Trophoblast cell (in vitro differentiated cells and primary cell): ENCODE results near the gene KRT26.
"Not testable (repeated sequence)": the region's sequence is repeated elsewhere in the genome, so short reads cannot be mapped to it uniquely, and the experiment has no call there.

Experiments used
- DNase-seq, 2 donors: peaks; one replicate each; pipeline ENCODE4 v3.0.0-alpha.2; 2016
- H2AFZ ChIP-seq: 2 replicates; pipeline ENCODE4 v1.6.1; 2013; ENCODE audit warnings: low read length, moderate library complexity, mild to moderate bottlenecking; ENCODE audit not compliant: insufficient read depth, poor library complexity
- H2AK5ac ChIP-seq: 2 replicates; pipeline ENCODE4 v1.6.1; 2013; ENCODE audit warnings: mild to moderate bottlenecking, low read length
- H2BK120ac ChIP-seq: 2 replicates; pipeline ENCODE4 v1.6.1; 2013; ENCODE audit warnings: low read length, mild to moderate bottlenecking, moderate library complexity; ENCODE audit not compliant: insufficient read depth, poor library complexity
- H2BK12ac ChIP-seq: 2 replicates; pipeline ENCODE4 v1.6.1; 2013; ENCODE audit warnings: mild to moderate bottlenecking, low read length, moderate library complexity
- H2BK5ac ChIP-seq: 2 replicates; pipeline ENCODE4 v1.6.1; 2013; ENCODE audit warnings: low read length, low read depth, moderate library complexity, mild to moderate bottlenecking; ENCODE audit not compliant: poor library complexity
- H3K14ac ChIP-seq: 2 replicates; pipeline ENCODE4 v1.6.1; 2013; ENCODE audit warnings: mild to moderate bottlenecking, low read length
- H3K18ac ChIP-seq: 2 replicates; pipeline ENCODE4 v1.6.1; 2013; ENCODE audit warnings: mild to moderate bottlenecking, low read length
- H3K23ac ChIP-seq: 2 replicates; pipeline ENCODE4 v1.6.1; 2013; ENCODE audit warnings: low read length
- H3K27ac ChIP-seq: 2 replicates; pipeline ENCODE4 v1.5.1; 2013; ENCODE audit warnings: low read depth, mild to moderate bottlenecking, inconsistent platforms, low read length, moderate library complexity
- H3K27me3 ChIP-seq: 2 replicates; pipeline ENCODE4 v1.6.1; 2013; ENCODE audit warnings: inconsistent platforms, mild to moderate bottlenecking, low read length, moderate library complexity; ENCODE audit not compliant: insufficient read depth
- H3K36me3 ChIP-seq, 2 experiments: 1 replicate in 1 of 2; 2 replicates in 1 of 2; pipeline ENCODE4 v1.6.1; 2013; ENCODE audit warnings: low read length in 2 of 2, mild to moderate bottlenecking in 2 of 2, moderate library complexity in 1 of 2; ENCODE audit not compliant: insufficient read depth in 2 of 2, control insufficient read depth in 1 of 2
- H3K4ac ChIP-seq: 2 replicates; pipeline ENCODE4 v1.6.1; 2013; ENCODE audit warnings: low read depth, mild to moderate bottlenecking, low read length, moderate library complexity
- H3K4me1 ChIP-seq, 2 experiments: 1 replicate in 1 of 2; 2 replicates in 1 of 2; pipeline ENCODE4 v1.6.1; 2013; ENCODE audit warnings: low read length in 2 of 2, mild to moderate bottlenecking in 2 of 2, moderate library complexity in 1 of 2; ENCODE audit not compliant: insufficient read depth in 2 of 2, control insufficient read depth in 1 of 2
- H3K4me2 ChIP-seq: 2 replicates; pipeline ENCODE4 v1.6.1; 2013; ENCODE audit warnings: inconsistent platforms, mild to moderate bottlenecking, low read length, moderate library complexity
- H3K4me3 ChIP-seq: 2 replicates; pipeline ENCODE4 v1.5.1; 2013; ENCODE audit warnings: mild to moderate bottlenecking, low read depth, low read length, inconsistent platforms
- H3K79me1 ChIP-seq: one replicate; pipeline ENCODE4 v1.6.1; 2013; ENCODE audit warnings: low read length
- H3K79me2 ChIP-seq: 2 replicates; pipeline ENCODE4 v1.6.1; 2013; ENCODE audit warnings: low read length, mild to moderate bottlenecking; ENCODE audit not compliant: control insufficient read depth, insufficient read depth, poor library complexity
- H3K9ac ChIP-seq: 2 replicates; pipeline ENCODE4 v1.6.1; 2013; ENCODE audit warnings: mild to moderate bottlenecking, low read length
- H3K9me3 ChIP-seq: 2 replicates; pipeline ENCODE4 v1.6.1; 2013; ENCODE audit warnings: low read depth, mild to moderate bottlenecking, control low read depth, inconsistent platforms, low read length; ENCODE audit not compliant: insufficient read depth
- H4K12ac ChIP-seq: 2 replicates; pipeline ENCODE4 v1.6.1; 2013; ENCODE audit warnings: low read depth, mild to moderate bottlenecking, low read length, moderate library complexity
- H4K8ac ChIP-seq: 2 replicates; pipeline ENCODE4 v1.6.1; 2013; ENCODE audit warnings: low read depth, mild to moderate bottlenecking, low read length, moderate library complexity
- H4K91ac ChIP-seq: one replicate; pipeline ENCODE4 v1.6.1; 2013; ENCODE audit warnings: low read depth, mild to moderate bottlenecking, low read length, moderate library complexity
- WGBS: extraction: QIAGEN DNeasy Blood & Tissue Kit; methylation state at CpG from one replicate; pipeline ENCODE4 v1.1.7; 2013; ENCODE audit warnings: missing lambda C conversion rate; ENCODE audit not compliant: insufficient read length, insufficient coverage; ENCODE audit errors: extremely low coverage; 5-methylcytosine and 5-hydroxymethylcytosine counted together

KRT26 gene

GRCh38 chr17:40751065-40751464 is 20.9 kb downstream of the KRT26 start:
- H3K4me3 ChIP-seq: no peak overlapping the region
- H2BK12ac ChIP-seq: no peak overlapping the region
- whole genome bisulfite sequencing: no CpG with 5 or more reads among the region's 14 CpGs
- H3K27me3 ChIP-seq: no peaks in the 10 kb centered on the region
- H3K79me1 ChIP-seq: no peaks in the 10 kb centered on the region
- no peak overlapping the region for H3K4ac ChIP-seq
- H2AK5ac ChIP-seq: no peak overlapping the region
- no peaks in the 10 kb centered on the region for H3K9me3 ChIP-seq
- H3K9ac ChIP-seq: no peak overlapping the region
- H2BK120ac ChIP-seq: no peak overlapping the region
- no peak overlapping the region for H2AFZ ChIP-seq
- no peaks in the 10 kb centered on the region for H3K36me3 ChIP-seq
- no peaks in the 10 kb centered on the region for H3K4me1 ChIP-seq
- H3K23ac ChIP-seq: no peak overlapping the region
- no peaks in the 10 kb centered on the region for H3K79me2 ChIP-seq
- no peak overlapping the region for H3K27ac ChIP-seq
- H3K14ac ChIP-seq: no peak overlapping the region
- no peak overlapping the region for H4K12ac ChIP-seq
- H4K91ac ChIP-seq: no peak overlapping the region
- no peak for DNase-seq
- no peak overlapping the region for H4K8ac ChIP-seq
- H2BK5ac ChIP-seq: no peak overlapping the region
- no peak overlapping the region for H3K18ac ChIP-seq
- H3K4me2 ChIP-seq: no peak overlapping the region

- H3K4ac ChIP-seq: no peak overlapping the region
- H3K23ac ChIP-seq: no peak overlapping the region
- no peak for DNase-seq
- H3K79me2 ChIP-seq: no peaks in the 10 kb centered on the region
- H2AFZ ChIP-seq: no peak overlapping the region
- H2BK5ac ChIP-seq: no peak overlapping the region
- no peak overlapping the region for H2AK5ac ChIP-seq
- no peak overlapping the region for H4K12ac ChIP-seq
- H3K14ac ChIP-seq: no peak overlapping the region
- no peak overlapping the region for H3K18ac ChIP-seq
- no peak overlapping the region for H4K91ac ChIP-seq
- WGBS: no CpG with 5 or more reads among the region's 6 CpGs
- no peaks in the 10 kb centered on the region for H3K4me1 ChIP-seq
- no peak overlapping the region for H3K9ac ChIP-seq
- H3K27ac ChIP-seq: no peak overlapping the region
- H3K79me1 ChIP-seq: no peaks in the 10 kb centered on the region
- H3K36me3 ChIP-seq: no peaks in the 10 kb centered on the region
- no peaks in the 10 kb centered on the region for H3K9me3 ChIP-seq
- H3K4me2 ChIP-seq: no peak overlapping the region
- H2BK120ac ChIP-seq: no peak overlapping the region
- no peaks in the 10 kb centered on the region for H3K27me3 ChIP-seq
- H3K4me3 ChIP-seq: no peak overlapping the region
- no peak overlapping the region for H2BK12ac ChIP-seq
- H4K8ac ChIP-seq: no peak overlapping the region
These were observed 21.6 kb downstream of the KRT26 start for GRCh38 chr17:40750391-40750790.

- not testable (repeated sequence) for H3K14ac ChIP-seq, H3K79me2 ChIP-seq, H3K23ac ChIP-seq, H3K79me1 ChIP-seq, DNase-seq, H2BK120ac ChIP-seq, H4K12ac ChIP-seq, H3K9ac ChIP-seq, H2BK12ac ChIP-seq, H2BK5ac ChIP-seq, H4K8ac ChIP-seq, H3K4me1 ChIP-seq, H3K36me3 ChIP-seq, H4K91ac ChIP-seq, H3K27ac ChIP-seq, H3K18ac ChIP-seq, H3K4ac ChIP-seq, H3K4me3 ChIP-seq, H2AK5ac ChIP-seq, H2AFZ ChIP-seq, H3K27me3 ChIP-seq, H3K9me3 ChIP-seq, H3K4me2 ChIP-seq
- no CpG with 5 or more reads among the region's 1 CpG for WGBS
These were observed 23.3 kb downstream of the KRT26 start for GRCh38 chr17:40748666-40749065.

GRCh38 chr17:40738553-40738952 is 33.4 kb downstream of the KRT26 start:
- H3K27me3 ChIP-seq: no peaks in the 10 kb centered on the region
- H3K36me3 ChIP-seq: no peaks in the 10 kb centered on the region
- WGBS: no CpG with 5 or more reads among the region's 4 CpGs
- no peak overlapping the region for H2AK5ac ChIP-seq
- no peak overlapping the region for H2BK120ac ChIP-seq
- H4K91ac ChIP-seq: no peak overlapping the region
- H4K8ac ChIP-seq: no peak overlapping the region
- H3K23ac ChIP-seq: no peak overlapping the region
- H3K18ac ChIP-seq: no peak overlapping the region
- H3K9me3 ChIP-seq: no peaks in the 10 kb centered on the region
- H3K4me1 ChIP-seq: no peaks in the 10 kb centered on the region
- no peaks in the 10 kb centered on the region for H3K79me2 ChIP-seq
- no peak overlapping the region for H3K4me3 ChIP-seq
- no peak overlapping the region for H2AFZ ChIP-seq
- no peaks in the 10 kb centered on the region for H3K79me1 ChIP-seq
- no peak overlapping the region for H2BK5ac ChIP-seq
- H3K4me2 ChIP-seq: no peak overlapping the region
- no peak for DNase-seq
- no peak overlapping the region for H3K14ac ChIP-seq
- H2BK12ac ChIP-seq: no peak overlapping the region
- H3K4ac ChIP-seq: no peak overlapping the region
- H3K9ac ChIP-seq: no peak overlapping the region
- H3K27ac ChIP-seq: no peak overlapping the region
- no peak overlapping the region for H4K12ac ChIP-seq
